HL-60/S4 treated with phorbol 12-myristate 13-acetate at 8.2 ng/mL for 4 days and 3 days (cell line): ENCODE results near the gene SNRPA.
"Not testable (repeated sequence)": the region's sequence is repeated elsewhere in the genome, so short reads cannot be mapped to it uniquely, and the experiment has no call there.

Source experiments
- in situ Hi-C: fragments of 300-500 bp; cut with MboI; formaldehyde crosslinking; loops from 2 replicates; pipeline ENCODE4 v1.15.0; 2022; ENCODE audit warnings: low sequenced_read_pairs

SNRPA gene

GRCh38 chr19:40800339-40800996, 49.5 kb downstream of the SNRPA start:
- in situ Hi-C loops: no loop called here

- in situ Hi-C loops: no loop called here
These were observed 50.0 kb downstream of the SNRPA start for GRCh38 chr19:40800997-40801377.

GRCh38 chr19:40801426-40802299, 50.7 kb downstream of the SNRPA start:
- in situ Hi-C loops: no loop called here

GRCh38 chr19:40802300-40803169, 51.5 kb downstream of the SNRPA start:
- in situ Hi-C loops: no loop called here

- in situ Hi-C loops: no loop called here
These were observed 52.3 kb downstream of the SNRPA start for GRCh38 chr19:40803170-40803856.

GRCh38 chr19:40803857-40804782, 53.1 kb downstream of the SNRPA start:
- in situ Hi-C loops: no loop called here

- in situ Hi-C loops: no loop called here
These were observed 53.8 kb downstream of the SNRPA start for GRCh38 chr19:40804783-40805242.

- in situ Hi-C loops: no loop called here
These were observed 54.4 kb downstream of the SNRPA start for GRCh38 chr19:40805258-40805868.

- in situ Hi-C loops: no loop called here
These were observed 55.6 kb downstream of the SNRPA start for GRCh38 chr19:40806423-40807146.

- in situ Hi-C loops: no loop called here
These were observed 56.4 kb downstream of the SNRPA start for GRCh38 chr19:40807147-40808020.

- in situ Hi-C loops: no loop called here
These were observed 57.0 kb downstream of the SNRPA start for GRCh38 chr19:40808021-40808325.

GRCh38 chr19:40808497-40808896, 57.5 kb downstream of the SNRPA start:
- in situ Hi-C loops: no loop called here

GRCh38 chr19:40809358-40810086, 58.5 kb downstream of the SNRPA start:
- in situ Hi-C loops: no loop called here

- in situ Hi-C loops: no loop called here
These were observed 59.2 kb downstream of the SNRPA start for GRCh38 chr19:40810160-40810559.

GRCh38 chr19:40810649-40811408, 59.8 kb downstream of the SNRPA start:
- in situ Hi-C loops: not testable (repeated sequence)
